A549 (cell line): ENCODE measurements around the gene ZNF672. TPM values are rescaled to one million over a fixed set of nuclear protein-coding genes. Genes with fewer than 3 reads are reported as not detected.

Experiments used
- ATAC-seq, 2 experiments: fragments of 200-7000 bp in 1 of 2; fragments of >200 bp in 1 of 2; cut with Nextera tagmentation in 1 of 2; cut with Tn5 transposase in 1 of 2; 3 replicates each; pipeline versions ENCODE4 v1.8.0 to v1.9.1; 2018 to 2020; ENCODE audit warnings: mild to moderate bottlenecking in 1 of 2, moderate library complexity in 1 of 2
- CTCF ChIA-PET: fragments of 300-600 bp; sonication (Branson Sonifier 250); formaldehyde crosslinking; extraction: SDS; loops from one replicate; lab custom pipeline; 2021; ENCODE audit warnings: antibody characterized with exemption, inconsistent platforms; lab: Yijun Ruan, JAX
- POLR2A ChIA-PET: fragments of 350-600 bp; formaldehyde crosslinking; extraction: SDS; loops from one replicate; lab custom pipeline; 2021; ENCODE audit warnings: antibody characterized with exemption, inconsistent platforms; lab: Yijun Ruan, JAX
- DNase-seq, 2 experiments: peaks; one replicate each; pipeline versions ENCODE4 v3.0.0 to v3.0.0-alpha.2; 2011 to 2016; ENCODE audit warnings: low read depth in 1 of 2, low spot score in 1 of 2
- FAIRE-seq: peaks from 2 replicates; lab custom pipeline; 2011; peaks lifted over from hg19 to GRCh38; lab: Jason Lieb, UNC
- H3K27ac ChIP-seq, 2 experiments: fragments of >200 bp; sonication (Bioruptor Twin); formaldehyde crosslinking; 3 replicates each; pipeline ENCODE4 v1.5.1; 2016 to 2017
- H3K4me1 ChIP-seq: fragments of >200 bp; sonication (Bioruptor Twin); formaldehyde crosslinking; 3 replicates; pipeline ENCODE4 v1.6.1; 2016
- H3K4me2 ChIP-seq: fragments of >200 bp; sonication (Bioruptor Twin); formaldehyde crosslinking; 3 replicates; pipeline ENCODE4 v1.6.1; 2016
- H3K4me3 ChIP-seq: fragments of >200 bp; sonication (Bioruptor Twin); formaldehyde crosslinking; 3 replicates; pipeline ENCODE4 v1.5.1; 2016
- H3K9me3 ChIP-seq: fragments of >200 bp; sonication (Bioruptor Twin); formaldehyde crosslinking; 3 replicates; pipeline ENCODE4 v1.6.1; 2016
- ATOH8 ChIP-seq: fragments of 250-450 bp; sonication (Bioruptor Pico); IDR thresholded peaks from 2 replicates; pipeline ENCODE4 v1.5.0; 2020; ENCODE audit warnings: low read depth, mild to moderate bottlenecking, moderate library complexity
- CBX2 ChIP-seq: fragments of 200-600 bp; sonication (generic); IDR thresholded peaks from 2 replicates; pipeline ENCODE4 v1.6.1; 2016; ENCODE audit warnings: low read depth, mild to moderate bottlenecking, borderline replicate concordance
- CHD2 ChIP-seq: fragments of 150-350 bp; IDR thresholded peaks from 2 replicates; pipeline ENCODE4 v1.6.1; 2014; ENCODE audit warnings: low read length; ENCODE audit not compliant: partially characterized antibody
- CHD4 ChIP-seq: fragments of 200-600 bp; sonication (generic); IDR thresholded peaks from 2 replicates; pipeline ENCODE4 v1.6.1; 2016; ENCODE audit warnings: antibody characterized with exemption, mild to moderate bottlenecking, borderline replicate concordance
- CTCF ChIP-seq: fragments of >200 bp; sonication (Bioruptor Twin); formaldehyde crosslinking; IDR thresholded peaks from 3 replicates; pipeline ENCODE4 v1.5.1; 2016
- E2F6 ChIP-seq: IDR thresholded peaks from 2 replicates; pipeline ENCODE4 v1.6.1; 2012; ENCODE audit warnings: low read depth, borderline replicate concordance
- EP300 ChIP-seq, 2 experiments: fragments of >200 bp; sonication (Bioruptor Twin); formaldehyde crosslinking; IDR thresholded peaks; 2 replicates in 1 of 2; 3 replicates in 1 of 2; pipeline ENCODE4 v1.6.1; 2016 to 2017
- FOSL2 ChIP-seq, 2 experiments: fragments of 450-650 bp in 1 of 2; fragments of >200 bp in 1 of 2; sonication (Bioruptor Twin) in 1 of 2; formaldehyde crosslinking; IDR thresholded peaks; 2 replicates each; pipeline versions ENCODE4 v1.5.0 to v1.6.1; 2016 to 2020; ENCODE audit warnings: mild to moderate bottlenecking in 1 of 2, moderate library complexity in 1 of 2
- HOXA7 ChIP-seq: fragments of 250-450 bp; sonication (Bioruptor Pico); IDR thresholded peaks from 2 replicates; pipeline ENCODE4 v1.5.0; 2020; ENCODE audit warnings: mild to moderate bottlenecking, moderate library complexity
- HOXB13 ChIP-seq: fragments of 250-450 bp; sonication (Bioruptor Pico); IDR thresholded peaks from 2 replicates; pipeline ENCODE4 v1.5.0; 2020; ENCODE audit warnings: low read depth, mild to moderate bottlenecking, moderate library complexity
- JUN ChIP-seq, 2 experiments: fragments of >200 bp; sonication (Bioruptor Twin); formaldehyde crosslinking; IDR thresholded peaks; 2 replicates in 1 of 2; 3 replicates in 1 of 2; pipeline ENCODE4 v1.6.1; 2016 to 2017
- MAX ChIP-seq: IDR thresholded peaks from 2 replicates; pipeline ENCODE4 v1.6.1; 2012
- NFE2L2 ChIP-seq: fragments of 150-350 bp; conservative IDR thresholded peaks from 2 replicates; pipeline ENCODE4 v1.6.1; 2014; ENCODE audit warnings: low read length
- PBX3 ChIP-seq: IDR thresholded peaks from 2 replicates; pipeline ENCODE4 v1.6.1; 2012
- RCOR1 ChIP-seq: fragments of 150-350 bp; IDR thresholded peaks from 2 replicates; pipeline ENCODE4 v1.6.1; 2014; ENCODE audit warnings: antibody characterized with exemption, low read length, low read depth
- RFX5 ChIP-seq: fragments of 450-650 bp; IDR thresholded peaks from 2 replicates; pipeline ENCODE4 v1.7.1; 2014; ENCODE audit warnings: antibody characterized with exemption, mild to moderate bottlenecking, moderate library complexity
- SMC3 ChIP-seq: fragments of >200 bp; sonication (Bioruptor Twin); formaldehyde crosslinking; IDR thresholded peaks from 3 replicates; pipeline ENCODE4 v1.6.1; 2018; ENCODE audit warnings: inconsistent platforms
- TFCP2L1 ChIP-seq: fragments of 250-450 bp; sonication (Bioruptor Pico); IDR thresholded peaks from 2 replicates; pipeline ENCODE4 v1.5.0; 2021; ENCODE audit warnings: mild to moderate bottlenecking
- USF2 ChIP-seq: fragments of 450-650 bp; IDR thresholded peaks from 2 replicates; pipeline ENCODE4 v1.6.1; 2014; ENCODE audit warnings: antibody characterized with exemption
- WGBS: methylation state at CpG from one replicate; pipeline ENCODE4 v1.1.6; 2017; ENCODE audit errors: missing lambda C conversion rate; 5-methylcytosine and 5-hydroxymethylcytosine counted together
- polyA plus RNA-seq, 4 experiments: library from polyadenylated mRNA; depleted of rRNA in 3 of 4; stranded (reverse); fragments of >200 nt; fragmentation: RNase III in 1 of 4; extraction: RNeasy Plus Mini Kit Qiagen cat#74134 plus additional on column Dnase treatment in 1 of 4; gene quantifications; 2 replicates in 3 of 4; 3 replicates in 1 of 4; pipeline ENCODE4 v1.2.3, GENCODE V29; 2011 to 2017

The ZNF672 gene
- polyA plus RNA-seq, 2 of the 4 experiments (the other 2 are of a cell fraction) = 18.9 to 20.6 TPM

GRCh38 chr1:248844526-248844925, 6.5 kb downstream of the ZNF672 start (continued):
- TF ChIP-seq ATOH8 (CRISPR knock-in tag) = no peak
- TF ChIP-seq, all 56 proteins: peak for 0

- ChIA-PET CTCF (interaction anchor here (1.0 to 2.1 kb wide), 3 partner anchors 8 to 12 kb away, joined by 3 to 10 read pairs (median 5); partner anchors contain the start of gene ZNF692), POLR2A (interaction anchor here (0.9 to 1.1 kb wide), 2 partner anchors 9 to 11 kb away, joined by 3 read pairs; partner anchors contain the start of genes ZNF672 and ZNF692)
- Histone ChIP-seq H3K4me1 (no peaks in the 10 kb centered on the region), H3K4me3 (no peak overlapping the region), H3K27ac (no peak overlapping the region)
- TF ChIP-seq TFCP2L1 (CRISPR knock-in tag) = no peak
- TF ChIP-seq RFX5 = no peak
- TF ChIP-seq JUN (IDR thresholded peaks at IDR 0.05) = no peak
- no peak for TF ChIP-seq FOSL2 (IDR thresholded peaks at IDR 0.05)
- TF ChIP-seq FOSL2 (CRISPR knock-in tag; IDR thresholded peaks at IDR 0.05) = no peak
- TF ChIP-seq CBX2 = no peak
- no peak for TF ChIP-seq NFE2L2
- TF ChIP-seq HOXB13 (CRISPR knock-in tag) = no peak
- TF ChIP-seq SMC3 = no peak
- no peak for TF ChIP-seq RCOR1
- TF ChIP-seq CTCF = no peak
- TF ChIP-seq, all 56 proteins: peak for 0
- 97% methylated on average over 75 of the region's 76 CpGs for WGBS
- FAIRE-seq (no peak), DNase-seq (no peak), ATAC-seq (no peak)
- no peak overlapping the region for H3K4me2 ChIP-seq
- H3K9me3 ChIP-seq = no peaks in the 10 kb centered on the region
Measured at GRCh38 chr1:248847181-248847955, 9.3 kb downstream of the ZNF672 start.

- H3K4me2 ChIP-seq = no peak overlapping the region
- TF ChIP-seq MAX = no peak
- TF ChIP-seq E2F6 = no peak
- no peak for TF ChIP-seq HOXA7 (CRISPR knock-in tag)
- TF ChIP-seq CHD2 = no peak
- no peak for TF ChIP-seq EP300 (IDR thresholded peaks at IDR 0.05)
- no peak for TF ChIP-seq CHD4
- no peak for TF ChIP-seq USF2
- no peak for TF ChIP-seq PBX3
- WGBS = 97% methylated on average over 70 of the region's 72 CpGs
- CTCF ChIA-PET = interaction anchor here (1.5 to 2.1 kb wide), 2 partner anchors 10 to 12 kb away, joined by 5 to 10 read pairs; partner anchors contain the start of gene ZNF692
- FAIRE-seq (no peak), DNase-seq (no peak), ATAC-seq (no peak)
- H3K9me3 ChIP-seq = no peaks in the 10 kb centered on the region
- no peaks in the 10 kb centered on the region for H3K4me1 ChIP-seq
- no peak overlapping the region for H3K27ac ChIP-seq
- H3K4me3 ChIP-seq = no peak overlapping the region
- POLR2A ChIA-PET = no interaction called here
Measured at GRCh38 chr1:248847956-248848561, 10.0 kb downstream of the ZNF672 start.
